GM21576 (cell line): ENCODE results near the gene COG5.

ENCODE experiments used
- ATAC-seq: cut with Tn5 transposase; IDR thresholded peaks from one replicate; pipeline ENCODE4 v1.9.1; 2021; ENCODE audit warnings: mild to moderate bottlenecking, moderate library complexity; ENCODE audit not compliant: unreplicated experiment

COG5 gene

GRCh38 chr7:107201795-107202450 lies 361.8 kb downstream of the COG5 start:
- no peak for ATAC-seq

GRCh38 chr7:107196834-107197610 lies 366.7 kb downstream of the COG5 start:
- ATAC-seq, result no peak

GRCh38 chr7:107194052-107194451 lies 369.7 kb downstream of the COG5 start:
- ATAC-seq, result no peak

GRCh38 chr7:107190090-107190489 lies 373.6 kb downstream of the COG5 start:
- ATAC-seq, result no peak

GRCh38 chr7:107187774-107188173 lies 375.9 kb downstream of the COG5 start:
- ATAC-seq, result no peak

GRCh38 chr7:107186240-107186639 lies 377.5 kb downstream of the COG5 start:
- no peak for ATAC-seq

- no peak for ATAC-seq
Measured at GRCh38 chr7:107185716-107186115, 378.0 kb downstream of the COG5 start.

GRCh38 chr7:107181172-107181571 lies 382.5 kb downstream of the COG5 start:
- ATAC-seq, result no peak

GRCh38 chr7:107180378-107180777 lies 383.3 kb downstream of the COG5 start:
- ATAC-seq, result no peak

- ATAC-seq, result no peak
Measured at GRCh38 chr7:107179326-107180164, 384.2 kb downstream of the COG5 start.

GRCh38 chr7:107173691-107174406 lies 389.9 kb downstream of the COG5 start:
- ATAC-seq, result peak; percentile 58

- ATAC-seq, result no peak
Measured at GRCh38 chr7:107173191-107173590, 390.5 kb downstream of the COG5 start.

- ATAC-seq, result no peak
Measured at GRCh38 chr7:107172276-107173032, 391.3 kb downstream of the COG5 start.

- ATAC-seq, result no peak
Measured at GRCh38 chr7:107171496-107171895, 392.2 kb downstream of the COG5 start.

- no peak for ATAC-seq
Measured at GRCh38 chr7:107170051-107170915, 393.4 kb downstream of the COG5 start.

- peak; percentile 18 for ATAC-seq
Measured at GRCh38 chr7:107169120-107170050, 394.3 kb downstream of the COG5 start.

GRCh38 chr7:107168233-107169119 lies 395.2 kb downstream of the COG5 start, which contains the start of gene HBP1:
HBP1 (plus strand) TSS chr7:107169003; CDS start chr7:107179894, 10,891 bp downstream.
- ATAC-seq, result peak; percentile 87
